Measurements from ENCODE around the gene ALG2.

DNA sequence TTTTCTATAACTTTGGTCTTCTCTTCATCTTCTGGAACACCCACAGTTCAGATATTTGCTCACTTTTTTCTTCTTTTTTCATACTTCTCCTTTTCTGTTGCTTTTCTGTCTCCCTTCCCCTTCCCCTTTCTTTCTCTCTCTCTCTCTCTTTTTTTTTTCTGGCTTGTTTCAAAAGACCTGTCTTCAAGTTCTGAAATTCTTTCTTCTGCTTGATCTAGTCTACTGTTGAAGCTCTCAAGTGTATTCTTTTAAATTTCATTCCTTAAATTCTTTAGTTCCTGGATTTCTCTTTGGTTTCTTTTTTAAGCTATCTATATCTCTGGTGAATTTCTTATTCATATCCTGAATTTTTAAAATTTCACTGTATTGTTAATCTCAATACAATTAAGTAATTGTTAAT, 11.2 kb downstream of the ALG2 start:
- TF ChIP-seq, protein P1, sequence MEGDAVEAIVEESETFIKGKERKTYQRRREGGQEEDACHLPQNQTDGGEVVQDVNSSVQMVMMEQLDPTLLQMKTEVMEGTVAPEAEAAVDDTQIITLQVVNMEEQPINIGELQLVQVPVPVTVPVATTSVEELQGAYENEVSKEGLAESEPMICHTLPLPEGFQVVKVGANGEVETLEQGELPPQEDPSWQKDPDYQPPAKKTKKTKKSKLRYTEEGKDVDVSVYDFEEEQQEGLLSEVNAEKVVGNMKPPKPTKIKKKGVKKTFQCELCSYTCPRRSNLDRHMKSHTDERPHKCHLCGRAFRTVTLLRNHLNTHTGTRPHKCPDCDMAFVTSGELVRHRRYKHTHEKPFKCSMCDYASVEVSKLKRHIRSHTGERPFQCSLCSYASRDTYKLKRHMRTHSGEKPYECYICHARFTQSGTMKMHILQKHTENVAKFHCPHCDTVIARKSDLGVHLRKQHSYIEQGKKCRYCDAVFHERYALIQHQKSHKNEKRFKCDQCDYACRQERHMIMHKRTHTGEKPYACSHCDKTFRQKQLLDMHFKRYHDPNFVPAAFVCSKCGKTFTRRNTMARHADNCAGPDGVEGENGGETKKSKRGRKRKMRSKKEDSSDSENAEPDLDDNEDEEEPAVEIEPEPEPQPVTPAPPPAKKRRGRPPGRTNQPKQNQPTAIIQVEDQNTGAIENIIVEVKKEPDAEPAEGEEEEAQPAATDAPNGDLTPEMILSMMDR (IDR thresholded peaks at IDR 0.05): no peak
- TF ChIP-seq POLR2A (IDR thresholded peaks at IDR 0.05): no peak
